ENCODE results near the gene ARHGAP8. TPM values are rescaled to one million over a fixed set of nuclear protein-coding genes. Genes with fewer than 3 reads are reported as not detected.

The ARHGAP8 gene
- total and polyA plus RNA-seq, 2 of the 13 experiments (the other 11 are each of a cell fraction or from before 2014, with no cell fraction given): 0.07 TPM; not detected in 1

DNA sequence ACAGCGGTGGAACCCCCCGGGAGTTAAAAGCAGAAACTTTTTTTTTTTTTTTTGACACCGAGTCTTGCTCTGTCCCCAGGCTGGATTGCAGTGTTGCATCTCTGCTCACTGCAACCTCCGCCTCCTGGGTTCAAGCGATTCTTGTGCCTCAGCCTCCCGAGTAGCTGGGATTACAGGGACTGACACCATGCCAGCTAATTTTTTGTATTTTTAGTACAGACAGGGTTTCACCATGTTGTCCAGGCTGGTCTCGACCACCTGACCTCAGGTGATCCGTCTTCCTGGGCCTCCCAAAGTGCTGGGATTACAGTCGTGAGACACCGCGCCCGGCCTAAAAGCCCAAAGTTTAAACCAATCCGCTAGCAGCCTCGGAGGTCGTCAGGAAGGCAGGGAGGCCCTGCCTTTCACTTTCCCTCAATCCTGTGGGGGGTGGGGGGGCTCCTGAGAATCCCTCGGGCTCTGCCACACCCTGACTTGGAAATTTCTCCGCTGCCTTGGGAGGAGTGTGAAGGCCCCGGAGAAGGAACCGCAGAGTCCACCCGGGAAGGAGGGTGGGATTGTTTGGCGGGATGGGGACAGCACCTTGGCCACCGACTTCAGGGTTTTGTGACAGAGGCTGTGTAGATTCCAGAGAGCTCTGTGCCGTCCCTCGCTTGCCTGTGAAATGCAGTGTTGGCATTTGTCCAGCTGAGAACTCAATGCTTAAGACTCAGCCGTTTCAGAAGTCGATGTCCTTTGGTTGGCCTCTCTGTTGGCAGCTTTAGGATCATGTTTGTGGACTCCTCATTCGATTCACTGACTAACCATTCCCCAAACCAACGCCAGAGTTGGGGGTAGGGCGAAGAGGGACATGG is 1.0 kb downstream of the ARHGAP8 start (continued):
- TF ChIP-seq ZNF253 (CRISPR knock-in tag; IDR thresholded peaks at IDR 0.05; ENCODE audit: borderline replicate concordance) (no peak), NCOR1 (IDR thresholded peaks at IDR 0.05; ENCODE audit: borderline replicate concordance, low read length) (no peak), TRIM24 (CRISPR knock-in tag; IDR thresholded peaks at IDR 0.05) (no peak), ZNF484 (CRISPR knock-in tag; IDR thresholded peaks at IDR 0.05; ENCODE audit: borderline replicate concordance, low read depth) (no peak), AGO2 (optimal IDR thresholded peaks at IDR 0.05; ENCODE audit: low read depth, low read length) (no peak), ZNF12 (CRISPR knock-in tag; IDR thresholded peaks at IDR 0.05) (no peak), ZNF598 (CRISPR knock-in tag; IDR thresholded peaks at IDR 0.05; ENCODE audit: borderline replicate concordance) (no peak), ZNF605 (CRISPR knock-in tag; IDR thresholded peaks at IDR 0.05) (no peak), RXRA (CRISPR knock-in tag; IDR thresholded peaks at IDR 0.05) (no peak)

DNA sequence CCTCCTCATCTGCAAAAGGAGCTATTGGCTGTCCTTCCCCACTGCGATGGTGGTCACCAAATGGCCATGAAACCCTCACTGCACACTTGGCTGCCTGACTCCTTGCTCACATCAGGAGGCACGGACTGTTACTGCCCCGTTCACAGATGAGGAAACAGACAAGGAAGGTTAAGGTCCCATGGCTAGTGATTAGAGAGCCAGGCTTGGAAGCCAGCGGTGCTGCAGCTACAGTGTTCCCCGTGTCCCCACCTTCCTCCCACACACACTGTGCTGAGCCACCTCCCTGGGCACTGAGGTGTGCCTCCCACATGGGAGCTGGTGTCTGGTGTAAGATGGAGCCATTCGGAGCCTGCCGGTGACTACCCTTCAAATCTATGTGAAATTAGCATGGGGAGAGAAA is 2.6 kb downstream of the ARHGAP8 start:
- H2AFZ ChIP-seq (ENCODE audit: low read length): no peak overlapping the region
- no peaks in the 10 kb centered on the region for H3K9me3 ChIP-seq (ENCODE audit: low read length)
- 37% methylated on average over 5 of the region's 7 CpGs for WGBS (ENCODE audit: low lambda C conversion rate)
- H3K36me3 ChIP-seq (replicated peaks in 1 of 2; ENCODE audit: control insufficient read depth in 1 of 2, insufficient read depth in 2 of 2, low read length in 2 of 2): no peaks in the 10 kb centered on the region
- H3K4me3 ChIP-seq (replicated peaks in 1 of 3; ENCODE audit: insufficient read depth in 1 of 3, low read depth in 2 of 3, low read length in 3 of 3): no peak overlapping the region
- H4K20me1 ChIP-seq (ENCODE audit: insufficient read depth, low read length): no peaks in the 10 kb centered on the region
- no peak overlapping the region for H3K4me2 ChIP-seq (ENCODE audit: low read depth, low read length)
- ATAC-seq (no peak), FAIRE-seq (no peak), DNase-seq (ENCODE audit: low spot score) (no peak)
- no TSS peak for BruUV-seq (replicated peaks)
- intact Hi-C loops (cut with micrococcal nuclease; ENCODE audit: unreplicated experiment) (no loop called here), in situ Hi-C loops (cut with HindIII; ENCODE audit: extremely low pct_ligation_motif_present, low pct_unique_long_range_greater_than_20kb) (no loop called here)
- peaks cover under 1 to 12% of the 10 kb centered on the region in 2 experiments; a peak in 4 of 5 replicates for H3K27me3 ChIP-seq (ENCODE audit: control insufficient read depth in 1 of 2, insufficient read depth in 2 of 2, low read length in 2 of 2)
- TF ChIP-seq KDM3A (CRISPR knock-in tag; IDR thresholded peaks at IDR 0.05; ENCODE audit: low read depth) (no peak), ZNF335 (CRISPR knock-in tag; IDR thresholded peaks at IDR 0.05) (no peak), KMT2A (CRISPR knock-in tag; IDR thresholded peaks at IDR 0.05) (no peak), ZNF124 (CRISPR knock-in tag; IDR thresholded peaks at IDR 0.05) (no peak), ZNF138 (CRISPR knock-in tag; IDR thresholded peaks at IDR 0.05; ENCODE audit: low read depth) (no peak), ZNF839 (CRISPR knock-in tag; IDR thresholded peaks at IDR 0.05; ENCODE audit: borderline replicate concordance) (no peak), KLF6 (CRISPR knock-in tag; IDR thresholded peaks at IDR 0.05) (no peak), SRF (IDR thresholded peaks at IDR 0.05; ENCODE audit: low read depth, low read length) (no peak), ZNF629 (CRISPR knock-in tag; conservative IDR thresholded peaks at IDR 0.05) (no peak)
- TF ChIP-seq, protein P1, sequence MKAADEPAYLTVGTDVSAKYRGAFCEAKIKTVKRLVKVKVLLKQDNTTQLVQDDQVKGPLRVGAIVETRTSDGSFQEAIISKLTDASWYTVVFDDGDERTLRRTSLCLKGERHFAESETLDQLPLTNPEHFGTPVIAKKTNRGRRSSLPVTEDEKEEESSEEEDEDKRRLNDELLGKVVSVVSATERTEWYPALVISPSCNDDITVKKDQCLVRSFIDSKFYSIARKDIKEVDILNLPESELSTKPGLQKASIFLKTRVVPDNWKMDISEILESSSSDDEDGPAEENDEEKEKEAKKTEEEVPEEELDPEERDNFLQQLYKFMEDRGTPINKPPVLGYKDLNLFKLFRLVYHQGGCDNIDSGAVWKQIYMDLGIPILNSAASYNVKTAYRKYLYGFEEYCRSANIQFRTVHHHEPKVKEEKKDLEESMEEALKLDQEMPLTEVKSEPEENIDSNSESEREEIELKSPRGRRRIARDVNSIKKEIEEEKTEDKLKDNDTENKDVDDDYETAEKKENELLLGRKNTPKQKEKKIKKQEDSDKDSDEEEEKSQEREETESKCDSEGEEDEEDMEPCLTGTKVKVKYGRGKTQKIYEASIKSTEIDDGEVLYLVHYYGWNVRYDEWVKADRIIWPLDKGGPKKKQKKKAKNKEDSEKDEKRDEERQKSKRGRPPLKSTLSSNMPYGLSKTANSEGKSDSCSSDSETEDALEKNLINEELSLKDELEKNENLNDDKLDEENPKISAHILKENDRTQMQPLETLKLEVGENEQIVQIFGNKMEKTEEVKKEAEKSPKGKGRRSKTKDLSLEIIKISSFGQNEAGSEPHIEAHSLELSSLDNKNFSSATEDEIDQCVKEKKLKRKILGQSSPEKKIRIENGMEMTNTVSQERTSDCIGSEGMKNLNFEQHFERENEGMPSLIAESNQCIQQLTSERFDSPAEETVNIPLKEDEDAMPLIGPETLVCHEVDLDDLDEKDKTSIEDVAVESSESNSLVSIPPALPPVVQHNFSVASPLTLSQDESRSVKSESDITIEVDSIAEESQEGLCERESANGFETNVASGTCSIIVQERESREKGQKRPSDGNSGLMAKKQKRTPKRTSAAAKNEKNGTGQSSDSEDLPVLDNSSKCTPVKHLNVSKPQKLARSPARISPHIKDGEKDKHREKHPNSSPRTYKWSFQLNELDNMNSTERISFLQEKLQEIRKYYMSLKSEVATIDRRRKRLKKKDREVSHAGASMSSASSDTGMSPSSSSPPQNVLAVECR (CRISPR knock-in tag; IDR thresholded peaks at IDR 0.05; ENCODE audit: borderline replicate concordance): no peak
- no peak overlapping the region for H3K27ac ChIP-seq (ENCODE audit: extremely low read length, insufficient read depth, low read length)
- CTCF ChIA-PET (ENCODE audit: low intra/inter-chr PET ratio, low total read pairs): no interaction called here
- H3K79me2 ChIP-seq (ENCODE audit: insufficient read depth, low read length): no peaks in the 10 kb centered on the region
- H3K4me1 ChIP-seq (ENCODE audit: insufficient read depth, low read length): no peaks in the 10 kb centered on the region
- POLR2A ChIA-PET: no interaction called here
- no peak overlapping the region for H3K9ac ChIP-seq (ENCODE audit: insufficient read depth, low read depth, low read length)
